AG09319 (cell line): ENCODE measurements around the gene GNG7.
"Not testable (repeated sequence)": the region's sequence is repeated elsewhere in the genome, so short reads cannot be mapped to it uniquely, and the experiment has no call there.

Experiments
- DNase-seq: peaks from one replicate; pipeline ENCODE4 v3.0.0-alpha.2; 2010; ENCODE audit warnings: low read depth; ENCODE audit errors: extremely low read depth
- TF ChIP-seq, protein P1 (sequence below): IDR thresholded peaks from 2 replicates; pipeline ENCODE4 v1.5.1; 2011; ENCODE audit warnings: low read depth, mild to moderate bottlenecking, inconsistent platforms, low read length, moderate library complexity

Gene GNG7

DNA sequence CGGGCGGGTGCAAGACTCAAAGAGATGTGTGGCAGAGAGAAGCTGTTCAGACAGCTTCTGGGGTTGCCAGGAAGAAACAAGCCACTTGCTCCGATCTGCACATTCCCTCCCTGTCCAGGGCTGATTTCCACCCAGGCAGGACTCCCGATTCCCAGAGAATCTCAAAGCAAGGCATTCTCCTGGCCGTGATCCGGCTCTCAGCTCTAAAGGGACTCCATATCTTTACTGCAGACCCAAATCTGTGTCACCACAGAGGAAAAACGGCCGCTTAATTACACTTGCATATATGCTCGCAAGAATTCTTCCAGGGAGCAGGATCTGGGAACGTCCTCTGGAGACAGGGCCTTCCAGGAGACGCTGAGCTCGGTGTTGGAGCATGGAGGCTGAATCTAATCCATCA is 25.7 kb downstream of the GNG7 start:
- TF ChIP-seq, protein P1, sequence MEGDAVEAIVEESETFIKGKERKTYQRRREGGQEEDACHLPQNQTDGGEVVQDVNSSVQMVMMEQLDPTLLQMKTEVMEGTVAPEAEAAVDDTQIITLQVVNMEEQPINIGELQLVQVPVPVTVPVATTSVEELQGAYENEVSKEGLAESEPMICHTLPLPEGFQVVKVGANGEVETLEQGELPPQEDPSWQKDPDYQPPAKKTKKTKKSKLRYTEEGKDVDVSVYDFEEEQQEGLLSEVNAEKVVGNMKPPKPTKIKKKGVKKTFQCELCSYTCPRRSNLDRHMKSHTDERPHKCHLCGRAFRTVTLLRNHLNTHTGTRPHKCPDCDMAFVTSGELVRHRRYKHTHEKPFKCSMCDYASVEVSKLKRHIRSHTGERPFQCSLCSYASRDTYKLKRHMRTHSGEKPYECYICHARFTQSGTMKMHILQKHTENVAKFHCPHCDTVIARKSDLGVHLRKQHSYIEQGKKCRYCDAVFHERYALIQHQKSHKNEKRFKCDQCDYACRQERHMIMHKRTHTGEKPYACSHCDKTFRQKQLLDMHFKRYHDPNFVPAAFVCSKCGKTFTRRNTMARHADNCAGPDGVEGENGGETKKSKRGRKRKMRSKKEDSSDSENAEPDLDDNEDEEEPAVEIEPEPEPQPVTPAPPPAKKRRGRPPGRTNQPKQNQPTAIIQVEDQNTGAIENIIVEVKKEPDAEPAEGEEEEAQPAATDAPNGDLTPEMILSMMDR, result no peak
- no peak for DNase-seq

DNA sequence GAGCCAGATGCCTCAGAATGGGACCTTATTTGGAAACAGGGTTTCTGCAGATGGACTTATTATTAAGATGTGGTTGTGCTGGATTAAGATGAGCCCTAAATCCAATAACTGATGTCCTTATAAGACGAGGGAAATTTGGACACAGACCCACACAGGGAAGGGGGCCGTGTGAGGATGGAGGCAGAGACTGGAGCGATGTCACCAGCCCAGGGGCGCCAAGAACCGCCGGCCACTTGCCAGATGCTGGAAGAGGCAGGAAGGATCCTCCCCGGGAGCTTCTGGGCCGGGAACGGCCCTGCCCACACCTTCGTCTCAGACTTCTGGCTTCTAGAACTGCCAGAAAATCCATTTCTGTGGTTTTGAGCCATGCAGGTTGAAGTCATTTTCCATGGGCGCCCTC is 26.6 kb downstream of the GNG7 start:
- TF ChIP-seq, protein P1, result no peak
- no peak for DNase-seq

DNA sequence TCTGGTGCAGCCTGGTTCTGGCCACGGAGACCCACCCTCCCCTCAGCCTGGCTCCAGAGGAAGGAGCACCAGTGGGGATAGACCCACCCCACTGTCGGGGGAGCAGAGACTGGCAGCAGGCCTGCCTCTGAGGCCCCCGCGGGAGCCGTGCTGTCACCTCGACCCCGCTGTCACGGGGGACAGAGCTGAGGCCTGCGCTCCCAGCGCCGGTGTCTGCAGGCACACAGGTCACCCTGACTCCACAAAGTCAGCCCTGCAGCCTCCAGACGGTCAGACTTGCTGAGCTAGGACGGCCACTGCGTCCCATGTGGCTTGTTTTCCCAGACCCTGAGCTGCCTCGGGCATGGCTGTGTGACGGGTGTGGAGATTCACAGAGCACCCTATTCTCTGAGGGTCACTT is 32.3 kb downstream of the GNG7 start:
- no peak for DNase-seq
- TF ChIP-seq, protein P1, result no peak

DNA sequence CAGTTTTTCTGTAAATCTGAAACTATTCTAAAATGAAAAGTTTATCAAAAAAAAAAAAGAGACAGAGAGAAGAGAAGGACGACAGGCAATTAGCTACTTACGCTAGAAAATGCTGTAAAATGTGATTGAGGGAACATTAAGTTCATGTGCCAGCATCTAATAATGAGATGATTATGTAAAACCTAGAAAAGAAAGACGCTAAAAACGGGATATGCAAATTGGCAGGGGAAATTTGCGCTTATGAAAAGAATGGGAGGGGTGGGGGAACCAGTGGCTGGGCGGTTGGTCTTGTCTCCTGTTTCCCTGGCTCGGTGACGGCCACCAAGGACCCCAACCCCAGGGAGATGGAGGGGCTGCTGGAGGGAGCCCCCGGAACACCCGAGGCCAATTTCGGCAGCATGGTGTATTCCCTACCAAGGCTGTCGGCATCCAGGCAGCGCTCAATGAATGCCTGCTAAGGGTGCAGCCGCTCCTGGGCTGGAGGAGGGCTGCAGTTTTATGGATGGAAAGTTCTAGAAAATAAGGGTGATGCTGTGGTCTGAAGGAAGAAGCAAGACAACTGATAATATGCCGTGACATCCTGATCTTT is 34.2 kb downstream of the GNG7 start:
- no peak for DNase-seq

DNA sequence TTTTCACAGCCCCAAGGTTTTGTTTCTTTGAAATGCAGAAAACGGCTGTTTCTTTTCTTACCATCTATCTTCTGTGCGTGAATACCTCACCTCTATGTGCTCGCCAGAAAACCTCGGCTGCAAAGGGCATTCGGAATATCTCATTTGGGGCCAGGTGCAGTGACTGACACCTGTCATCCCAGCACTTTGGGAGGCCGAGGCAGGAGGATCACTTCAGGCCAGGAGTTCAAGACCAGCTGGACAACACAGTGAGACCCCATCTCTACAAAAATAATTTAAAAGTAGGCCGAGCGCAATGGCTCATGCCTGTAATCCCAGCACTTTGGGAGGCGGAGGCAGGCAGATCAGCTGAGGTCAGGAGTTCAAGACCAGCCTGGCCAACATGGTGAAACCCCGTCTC is 35.1 kb downstream of the GNG7 start:
- DNase-seq, result not testable (repeated sequence)

More for the DNA sequence above, 34.2 kb downstream of the GNG7 start:
- TF ChIP-seq, protein P1, result no peak

DNA sequence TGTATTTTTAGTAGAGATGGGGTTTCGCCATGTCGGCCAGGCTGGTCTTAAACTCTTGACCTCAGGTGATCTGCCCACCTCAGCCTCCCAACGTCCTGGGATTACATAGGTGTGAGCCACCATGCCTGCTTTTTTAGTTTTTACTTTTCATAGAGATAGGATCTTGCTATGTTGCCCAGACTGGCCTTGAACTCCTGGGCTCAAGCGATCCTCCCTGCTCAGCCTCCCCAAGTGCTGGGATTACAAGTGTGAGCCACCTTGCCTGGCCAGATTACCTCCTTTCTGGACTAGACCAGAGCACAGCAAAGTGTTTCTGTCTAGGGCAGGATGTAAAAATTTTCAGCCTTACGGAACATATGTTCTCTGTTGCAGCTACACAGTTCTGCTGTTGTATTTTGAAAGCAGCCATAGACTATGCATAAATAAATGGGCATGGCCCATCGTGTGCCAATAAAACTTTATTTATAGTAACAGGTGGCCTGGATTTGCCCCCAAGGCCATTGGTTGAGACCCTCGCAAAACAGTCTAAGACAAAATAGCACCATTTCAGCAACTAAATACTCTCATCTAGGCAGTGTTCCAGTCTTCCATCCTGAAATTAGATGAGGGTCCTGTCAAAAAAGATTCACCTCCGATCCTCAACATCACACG is 36.0 kb downstream of the GNG7 start:
- TF ChIP-seq, protein P1, result no peak
- no peak for DNase-seq

DNA sequence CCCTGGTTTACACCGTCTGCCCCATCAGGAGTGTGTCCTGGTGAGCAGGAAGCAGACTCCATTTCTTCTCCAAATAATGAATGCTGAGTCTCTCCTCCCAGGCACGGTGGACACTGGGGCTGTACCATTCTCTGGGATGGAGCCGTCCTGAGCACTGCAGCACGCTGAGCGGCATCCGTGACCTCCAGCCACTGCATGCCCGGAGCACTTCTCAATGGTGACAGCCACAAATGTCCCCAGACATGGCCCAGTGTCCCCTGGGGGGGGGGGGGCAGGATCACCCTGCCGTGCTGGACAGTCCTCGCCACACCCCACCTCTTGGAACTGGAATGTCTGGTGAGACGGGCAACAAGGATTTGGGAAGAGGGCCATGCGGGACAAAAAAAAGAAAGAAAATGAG is 37.4 kb downstream of the GNG7 start:
- no peak for DNase-seq
- TF ChIP-seq, protein P1, result no peak

DNA sequence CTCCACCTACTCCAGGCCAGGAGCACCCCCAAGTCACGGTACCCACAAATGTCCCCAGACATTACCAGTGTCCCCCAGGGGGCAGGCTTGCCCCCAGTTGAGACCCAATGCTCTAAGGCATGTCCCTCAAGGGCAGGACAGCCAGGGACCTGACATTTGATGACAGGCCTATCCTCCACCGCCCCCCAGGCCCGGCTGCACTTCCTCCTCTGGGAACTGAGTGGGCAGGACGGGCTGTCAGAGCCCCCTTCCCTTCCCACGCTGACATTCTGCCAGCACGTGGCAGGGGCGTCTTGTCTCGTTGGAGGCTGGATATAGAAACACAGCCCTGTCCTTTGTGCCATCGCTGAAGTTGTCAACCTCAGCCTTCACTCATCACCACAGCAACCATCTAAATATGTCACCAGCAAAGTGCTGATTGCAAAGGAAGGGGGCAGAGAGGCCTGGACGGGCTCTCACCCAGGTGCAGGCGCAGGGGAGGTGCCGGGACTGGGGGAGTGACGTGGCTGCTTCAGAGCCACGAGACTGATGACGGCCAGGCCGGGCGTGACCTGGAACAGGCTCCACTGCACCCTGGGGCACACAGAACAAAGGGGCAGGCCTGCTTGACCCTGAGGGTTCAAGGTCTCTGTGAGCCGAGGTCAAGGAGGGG is 38.4 kb downstream of the GNG7 start:
- DNase-seq, result no peak
- TF ChIP-seq, protein P1, result no peak; the same call in 1 of the 2 replicates
